OCI-M2 (cell line): Measurements from ENCODE around the gene SPINK5.
"Not testable (repeated sequence)": the region's sequence is repeated elsewhere in the genome, so short reads cannot be mapped to it uniquely, and the experiment has no call there.

Experiments used
- DNase-seq: peaks from one replicate; lab custom pipeline; 2025; ENCODE audit not compliant: unreplicated experiment; lab: John Stamatoyannopoulos, UW

The SPINK5 gene

DNA sequence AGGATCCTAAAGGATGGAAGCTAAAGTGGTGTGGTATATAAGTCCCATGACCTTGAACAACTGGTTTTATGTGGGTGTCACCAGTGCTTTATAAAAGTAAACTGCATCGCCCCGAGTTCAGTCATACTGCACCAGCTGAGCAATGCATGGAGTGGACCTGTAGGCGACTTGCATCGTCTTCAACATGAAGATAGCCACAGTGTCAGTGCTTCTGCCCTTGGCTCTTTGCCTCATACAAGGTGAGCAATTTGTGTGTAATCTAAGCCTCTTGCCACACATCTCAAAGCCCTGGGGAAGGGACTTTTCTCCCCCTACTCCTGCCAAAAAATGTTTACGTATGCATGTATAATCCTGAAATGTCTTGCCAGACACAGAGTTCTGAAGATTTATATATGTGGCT, at the start of gene SPINK5:
Gene SPINK5 (plus strand): TSS at position 120 of the 400 bp plus-strand sequence. CDS start 65 bp downstream, at position 185.
- no peak for DNase-seq

GRCh38 chr5:148014276-148014675, 49.5 kb upstream of the SPINK5 start:
- no peak for DNase-seq

DNA sequence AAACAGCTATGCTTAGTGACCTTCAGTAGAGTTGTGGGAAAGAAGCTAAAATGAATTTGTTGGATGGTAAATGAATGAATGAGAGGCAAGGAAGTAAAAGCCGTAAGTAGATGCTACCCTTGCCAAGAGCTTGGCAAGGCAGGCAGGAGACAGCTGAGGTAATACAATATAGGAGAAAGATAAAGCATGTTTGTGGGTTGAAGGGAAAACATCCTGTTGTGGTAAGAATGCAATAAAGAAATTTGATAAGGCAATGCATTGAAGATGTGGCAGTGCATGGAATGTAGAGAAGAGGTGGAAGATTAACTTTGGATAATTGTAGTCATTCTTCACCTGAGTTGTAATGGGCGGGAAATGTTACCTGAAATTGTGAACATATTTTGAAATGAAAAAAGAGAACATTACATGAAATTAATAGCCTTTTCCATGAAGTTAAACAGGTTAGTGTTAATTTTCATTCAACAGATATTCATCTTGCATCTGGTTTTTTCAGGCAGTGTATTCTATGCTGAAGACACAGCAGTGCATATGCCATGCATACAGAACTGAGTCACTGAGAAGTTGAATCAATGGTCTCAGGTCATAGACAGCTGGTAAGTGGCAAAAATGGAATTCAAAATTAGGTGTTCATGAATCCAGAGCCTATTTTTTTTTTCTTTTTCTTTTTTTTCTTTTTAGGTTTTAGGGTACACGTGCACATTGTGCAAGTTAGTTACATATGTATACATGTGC, 43.4 kb upstream of the SPINK5 start:
- DNase-seq: no peak

DNA sequence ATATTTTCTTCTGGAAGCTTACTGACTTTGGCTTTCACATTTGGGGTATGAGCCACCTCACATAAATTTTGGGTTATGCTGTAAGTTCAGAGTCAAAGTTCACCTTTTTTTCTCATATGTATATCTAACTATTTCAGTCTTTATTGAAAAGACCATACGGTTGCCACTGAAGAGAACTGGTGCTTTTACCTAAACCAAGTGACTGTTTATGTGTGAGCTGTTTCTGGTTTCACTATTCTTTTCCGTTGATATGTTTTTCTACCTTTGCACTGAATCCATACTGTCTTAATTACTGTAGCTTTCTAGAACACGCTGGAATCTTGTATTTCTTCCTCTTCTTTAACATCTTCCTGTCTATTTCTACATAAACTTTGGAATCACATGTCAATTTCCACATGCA, 36.3 kb upstream of the SPINK5 start:
- no peak for DNase-seq

GRCh38 chr5:148029131-148029530, 34.6 kb upstream of the SPINK5 start:
- no peak for DNase-seq

- DNase-seq: no peak
Measured at GRCh38 chr5:148033134-148033533, 30.6 kb upstream of the SPINK5 start.

GRCh38 chr5:148035676-148036075, 28.1 kb upstream of the SPINK5 start:
- DNase-seq: no peak

DNA sequence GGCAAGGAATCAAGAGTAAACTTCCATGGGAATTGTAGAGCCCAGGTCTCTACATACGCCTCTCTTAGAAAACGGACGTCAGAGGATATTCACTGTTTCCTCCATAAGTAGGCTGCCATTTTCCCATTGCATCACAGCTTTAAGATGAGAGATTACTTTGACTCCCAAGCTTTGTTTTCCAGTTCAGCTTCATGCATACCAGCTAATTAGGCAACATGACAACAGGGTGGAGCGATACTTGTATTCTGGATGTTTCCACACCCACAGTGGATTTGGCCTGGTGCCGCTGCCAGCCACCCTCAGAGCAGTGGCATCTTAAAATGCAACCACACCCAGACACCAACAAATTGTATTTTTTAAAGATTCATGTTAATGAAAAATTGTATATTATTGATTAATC, 20.9 kb upstream of the SPINK5 start:
- no peak for DNase-seq

- DNase-seq: no peak
Measured at GRCh38 chr5:148043705-148044104, 20.1 kb upstream of the SPINK5 start.

DNA sequence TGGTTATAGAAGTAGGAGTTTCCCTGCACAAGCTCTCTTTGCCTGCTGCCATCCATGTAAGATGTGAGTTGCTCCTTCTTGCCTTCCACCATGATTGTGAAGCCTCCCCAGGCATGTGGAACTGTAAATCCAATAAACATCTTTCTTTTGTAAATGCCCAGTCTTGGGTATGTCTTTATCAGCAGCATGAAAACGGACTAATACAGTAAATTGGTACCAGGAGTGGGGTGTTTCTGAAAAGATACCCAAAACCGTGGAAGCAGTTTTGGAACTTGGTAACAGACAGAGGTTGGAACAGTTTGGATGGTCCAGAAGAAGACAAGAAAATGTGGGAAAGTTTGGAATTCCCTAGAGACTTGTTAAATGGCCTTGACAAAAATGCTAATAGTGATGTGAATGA, 8.6 kb upstream of the SPINK5 start:
- DNase-seq: not testable (repeated sequence)

- DNase-seq: no peak
Measured at GRCh38 chr5:148060309-148060708, 3.5 kb upstream of the SPINK5 start.

GRCh38 chr5:148060881-148061280, 2.9 kb upstream of the SPINK5 start:
- DNase-seq: no peak

DNA sequence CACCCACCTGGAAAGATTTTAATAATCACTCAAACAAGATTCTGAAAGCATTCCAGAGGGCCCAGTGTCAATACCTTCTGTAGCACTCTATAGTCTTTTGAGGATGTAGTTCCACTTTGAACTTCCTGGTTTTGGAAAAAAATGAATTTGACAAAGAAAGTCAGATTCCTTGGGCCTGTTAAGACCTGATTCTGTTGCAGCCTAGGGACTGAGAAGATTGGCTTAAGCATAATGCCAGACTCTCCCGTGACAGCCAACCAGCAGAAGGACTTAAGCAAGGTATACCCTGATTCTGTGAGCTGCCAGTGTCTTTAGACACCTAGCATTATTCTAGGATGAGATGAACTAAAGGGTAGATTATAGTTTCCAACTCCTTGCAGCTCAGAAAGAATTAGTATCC, 6.8 kb downstream of the SPINK5 start:
- DNase-seq: no peak

DNA sequence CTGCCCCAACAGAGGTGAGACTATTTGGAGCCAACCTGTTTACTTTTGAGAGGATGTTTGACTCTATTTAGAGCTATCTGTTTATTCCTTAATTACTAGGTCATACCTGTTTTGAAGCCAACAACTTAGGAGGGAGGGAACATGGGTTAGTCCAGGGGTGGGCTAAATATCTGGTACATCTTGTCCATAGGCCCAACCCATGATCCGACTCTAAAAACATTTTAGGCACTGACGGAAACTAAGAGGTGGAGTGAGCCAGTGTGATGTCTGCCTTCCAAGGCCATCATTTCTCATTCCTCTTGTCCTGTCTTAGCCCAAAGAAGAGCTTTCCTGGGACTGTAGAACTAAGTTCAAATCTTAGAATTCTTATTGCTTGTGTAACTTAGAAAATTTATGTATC, 8.4 kb downstream of the SPINK5 start:
- no peak for DNase-seq

- DNase-seq: no peak
Measured at GRCh38 chr5:148075529-148075928, 11.7 kb downstream of the SPINK5 start.

DNA sequence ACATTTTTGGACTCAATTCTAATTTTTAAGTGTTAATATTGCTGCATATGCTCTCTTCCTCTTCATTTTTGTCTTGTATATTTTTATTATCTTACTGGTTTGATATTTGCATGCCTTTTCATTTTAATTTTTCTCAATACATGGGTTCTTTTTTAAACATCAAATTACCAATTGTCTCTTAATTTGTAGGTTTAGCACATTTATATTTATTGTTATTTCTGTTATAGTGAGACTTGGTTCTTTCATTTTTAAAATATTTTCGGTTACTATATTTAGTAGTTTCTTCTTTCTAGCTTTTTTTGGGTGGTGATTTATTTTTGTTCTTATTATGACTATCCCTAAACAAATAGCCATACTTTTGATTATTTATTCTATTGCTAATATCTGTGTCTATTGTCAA, 19.4 kb downstream of the SPINK5 start:
- DNase-seq: no peak

- no peak for DNase-seq
Measured at GRCh38 chr5:148084269-148084668, 20.5 kb downstream of the SPINK5 start.

DNA sequence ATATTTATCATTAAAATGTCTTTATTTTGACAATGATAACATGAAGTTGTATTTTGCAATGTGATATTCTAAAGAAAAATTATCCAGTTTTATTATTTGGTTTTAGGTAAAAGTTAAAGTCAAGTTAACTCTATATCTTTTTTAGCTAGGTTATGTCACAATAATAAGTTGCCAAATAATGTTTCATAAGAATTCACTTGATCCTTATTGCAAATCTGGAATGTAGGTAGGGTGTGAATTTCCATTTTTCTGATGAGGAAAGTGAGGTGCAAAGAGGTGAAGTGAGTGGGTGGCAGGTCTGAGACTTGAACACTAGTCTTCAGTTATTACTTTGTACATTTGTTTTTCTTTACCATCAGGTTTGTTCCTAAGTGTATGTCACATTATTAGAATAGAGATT, 21.5 kb downstream of the SPINK5 start:
- no peak for DNase-seq

DNA sequence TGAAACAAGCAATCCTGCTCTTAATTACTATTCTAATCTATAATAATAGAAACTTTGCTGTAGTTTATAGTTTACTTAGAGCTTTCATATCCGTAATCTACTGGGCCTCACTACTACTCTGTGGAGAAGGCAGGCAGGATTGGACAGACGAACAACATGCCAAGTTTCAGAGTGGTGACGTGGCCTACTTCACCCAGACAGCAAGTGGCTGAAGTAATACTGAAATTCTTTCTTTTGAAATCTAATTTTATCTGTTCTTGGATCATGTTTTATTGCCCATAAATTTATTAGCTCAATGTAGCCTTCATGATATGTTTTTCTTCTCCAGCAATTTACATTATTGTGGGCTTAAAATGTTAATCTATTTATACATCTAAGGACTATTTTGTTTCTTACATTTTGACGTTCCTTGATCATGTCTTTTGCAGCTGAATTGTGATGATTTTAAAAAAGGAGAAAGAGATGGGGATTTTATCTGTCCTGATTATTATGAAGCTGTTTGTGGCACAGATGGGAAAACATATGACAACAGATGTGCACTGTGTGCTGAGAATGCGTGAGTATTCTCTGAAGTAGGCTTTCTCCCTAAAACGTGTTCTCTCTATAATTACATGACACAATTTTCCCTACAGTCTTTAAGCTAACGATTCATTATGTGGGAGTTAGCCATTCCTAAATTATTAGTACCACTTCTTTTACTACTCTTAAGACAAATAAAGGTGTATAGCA, 22.4 kb downstream of the SPINK5 start:
- DNase-seq: no peak

GRCh38 chr5:148090146-148090772, 26.5 kb downstream of the SPINK5 start:
- no peak for DNase-seq

DNA sequence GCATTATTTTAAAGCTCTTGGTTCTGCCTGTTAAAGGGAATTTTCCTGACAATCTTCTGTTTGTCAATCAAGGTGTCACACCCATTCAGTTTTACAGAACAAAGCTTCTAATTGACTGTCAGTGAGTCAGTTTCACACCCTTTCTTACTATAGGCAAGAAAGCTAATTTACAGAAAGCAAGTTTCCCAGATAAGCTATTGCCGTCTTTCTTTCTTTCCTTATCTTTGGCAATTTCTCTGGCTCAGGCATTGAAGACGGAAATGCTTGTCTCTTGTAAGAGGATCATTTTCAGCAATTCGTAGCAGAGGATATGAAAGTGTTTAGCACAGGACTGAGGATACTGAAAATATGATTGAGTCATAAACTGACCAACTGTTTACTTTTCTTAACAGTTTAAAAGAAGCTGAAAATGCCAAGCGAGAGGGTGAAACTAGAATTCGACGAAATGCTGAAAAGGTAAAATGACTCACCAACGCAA, 27.0 kb downstream of the SPINK5 start:
- DNase-seq: no peak
